Epithelial cell of proximal tubule (primary cell): ENCODE measurements around the gene DOK5. TPM values are rescaled to one million over a fixed set of nuclear protein-coding genes. Genes with fewer than 3 reads are reported as not detected.

Experiments used
- DNase-seq: peaks from one replicate; pipeline ENCODE4 v3.0.0-alpha.2; 2011; ENCODE audit warnings: low read depth
- H3K4me3 ChIP-seq: 2 replicates; pipeline ENCODE4 v1.5.1; 2011; ENCODE audit warnings: low read depth, mild to moderate bottlenecking, low read length
- total RNA-seq: library from RNA; depleted of rRNA; stranded (reverse); fragments of >200 nt; gene quantifications from 2 replicates; pipeline ENCODE4 v1.2.3, GENCODE V29; 2015
- TF ChIP-seq, protein P1 (sequence below): conservative IDR thresholded peaks from 2 replicates; pipeline ENCODE4 v1.5.1; 2012; ENCODE audit warnings: low read depth, mild to moderate bottlenecking, low read length

DOK5 gene
- total RNA-seq, 1 donor from 2014 or later = 4.4 TPM

DNA sequence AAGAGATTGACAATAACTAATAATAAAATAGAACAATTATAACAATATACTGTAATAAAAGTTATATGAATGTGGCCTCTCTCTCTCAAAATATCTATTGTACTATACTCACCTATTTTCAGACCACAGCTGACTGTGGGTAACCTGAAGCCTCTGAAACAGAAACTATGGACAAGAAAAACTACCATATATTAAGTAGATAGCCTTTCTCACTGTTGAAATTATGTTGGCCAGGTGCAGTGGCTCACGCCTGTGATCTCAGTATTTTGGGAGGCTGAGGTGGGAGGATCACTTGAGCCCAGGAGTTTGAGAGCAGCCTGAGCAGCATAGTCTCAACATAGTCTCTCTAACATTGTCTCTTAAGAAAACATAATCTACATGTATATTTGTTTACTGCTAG, 89.9 kb downstream of the DOK5 start:
- H3K4me3 ChIP-seq = no peak overlapping the region
- no peak for DNase-seq
- TF ChIP-seq, protein P1, sequence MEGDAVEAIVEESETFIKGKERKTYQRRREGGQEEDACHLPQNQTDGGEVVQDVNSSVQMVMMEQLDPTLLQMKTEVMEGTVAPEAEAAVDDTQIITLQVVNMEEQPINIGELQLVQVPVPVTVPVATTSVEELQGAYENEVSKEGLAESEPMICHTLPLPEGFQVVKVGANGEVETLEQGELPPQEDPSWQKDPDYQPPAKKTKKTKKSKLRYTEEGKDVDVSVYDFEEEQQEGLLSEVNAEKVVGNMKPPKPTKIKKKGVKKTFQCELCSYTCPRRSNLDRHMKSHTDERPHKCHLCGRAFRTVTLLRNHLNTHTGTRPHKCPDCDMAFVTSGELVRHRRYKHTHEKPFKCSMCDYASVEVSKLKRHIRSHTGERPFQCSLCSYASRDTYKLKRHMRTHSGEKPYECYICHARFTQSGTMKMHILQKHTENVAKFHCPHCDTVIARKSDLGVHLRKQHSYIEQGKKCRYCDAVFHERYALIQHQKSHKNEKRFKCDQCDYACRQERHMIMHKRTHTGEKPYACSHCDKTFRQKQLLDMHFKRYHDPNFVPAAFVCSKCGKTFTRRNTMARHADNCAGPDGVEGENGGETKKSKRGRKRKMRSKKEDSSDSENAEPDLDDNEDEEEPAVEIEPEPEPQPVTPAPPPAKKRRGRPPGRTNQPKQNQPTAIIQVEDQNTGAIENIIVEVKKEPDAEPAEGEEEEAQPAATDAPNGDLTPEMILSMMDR = no peak

GRCh38 chr20:54566031-54566688, 90.8 kb downstream of the DOK5 start:
- no peak for DNase-seq
- TF ChIP-seq, protein P1 = no peak
- no peak overlapping the region for H3K4me3 ChIP-seq

DNA sequence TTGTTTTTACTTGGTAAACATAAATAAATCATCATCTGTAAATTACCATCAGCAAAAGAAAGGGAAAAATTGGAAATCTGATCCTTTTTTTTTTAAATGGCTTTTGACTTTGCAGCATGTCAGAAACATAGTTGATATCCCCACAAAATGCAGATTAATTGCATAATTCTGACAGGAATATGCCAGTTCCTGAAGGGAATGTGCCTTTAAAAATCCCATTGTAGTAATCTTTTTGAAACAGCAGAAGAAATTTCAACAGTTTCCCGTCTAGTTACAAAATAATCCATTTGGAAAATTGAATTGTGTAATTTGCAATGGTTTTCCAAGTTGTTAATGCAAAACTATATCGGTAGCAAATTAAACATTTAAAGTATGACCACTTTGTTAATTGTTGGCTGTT, 95.2 kb downstream of the DOK5 start:
- DNase-seq = no peak
- TF ChIP-seq, protein P1 = no peak
- no peak overlapping the region for H3K4me3 ChIP-seq

DNA sequence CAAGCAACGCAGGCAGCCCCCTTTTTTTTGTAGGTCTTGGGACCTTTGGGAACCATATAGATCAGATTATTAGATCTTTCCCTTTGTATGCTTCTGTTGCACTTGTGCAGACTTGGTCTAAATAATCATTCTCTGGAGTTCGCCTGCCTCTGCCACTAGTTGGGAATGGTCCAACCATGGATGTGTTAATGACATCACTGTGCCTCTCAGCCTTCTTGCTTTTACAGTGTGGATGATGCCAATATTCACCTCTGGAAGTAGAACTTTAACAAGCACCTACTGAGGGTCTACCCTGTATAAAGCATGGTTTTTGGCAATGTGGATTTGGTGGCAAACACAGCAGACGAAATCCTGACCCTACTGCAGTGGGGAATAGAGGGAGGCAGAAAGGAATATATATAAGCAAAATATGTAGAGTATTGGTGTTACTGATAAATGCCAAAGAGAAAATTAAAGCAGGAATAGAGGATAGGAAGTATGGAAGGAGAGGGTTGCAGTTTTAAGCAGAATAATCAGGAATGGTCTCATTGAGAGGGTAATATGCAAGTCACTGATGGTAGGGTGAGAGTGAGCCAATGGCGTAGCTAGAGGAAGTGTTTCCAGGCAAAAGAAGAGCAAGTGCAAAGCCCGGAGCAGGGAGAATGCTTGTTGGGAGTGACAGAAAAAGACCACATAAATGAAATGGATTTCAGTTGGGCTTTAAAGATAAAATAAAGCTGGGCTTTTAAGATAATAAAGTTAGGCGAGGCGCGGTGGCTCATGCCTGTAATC, 97.5 kb downstream of the DOK5 start:
- DNase-seq = no peak
- H3K4me3 ChIP-seq = no peak overlapping the region
- TF ChIP-seq, protein P1 = no peak

GRCh38 chr20:54573838-54574237, 98.4 kb downstream of the DOK5 start:
- DNase-seq = no peak
- H3K4me3 ChIP-seq = no peak overlapping the region
- TF ChIP-seq, protein P1 = no peak

GRCh38 chr20:54576518-54576917, 101.1 kb downstream of the DOK5 start:
- DNase-seq = no peak
- TF ChIP-seq, protein P1 = no peak
- H3K4me3 ChIP-seq = no peak overlapping the region
